ENCODE data around the gene SLAMF1.

The SLAMF1 gene

GRCh38 chr1:160622501-160623226, 24.2 kb downstream of the SLAMF1 start:
- no peak for DNase-seq

GRCh38 chr1:160621633-160622413, 25.0 kb downstream of the SLAMF1 start:
- DNase-seq = no peak

- DNase-seq = no peak
Measured at GRCh38 chr1:160620942-160621632, 25.8 kb downstream of the SLAMF1 start.

GRCh38 chr1:160619742-160620277, 27.0 kb downstream of the SLAMF1 start:
- DNase-seq = no peak

GRCh38 chr1:160618763-160619274, 28.0 kb downstream of the SLAMF1 start:
- DNase-seq = no peak

- DNase-seq = no peak
Measured at GRCh38 chr1:160618327-160618726, 28.5 kb downstream of the SLAMF1 start.

GRCh38 chr1:160615660-160616059, 31.2 kb downstream of the SLAMF1 start:
- DNase-seq = no peak

GRCh38 chr1:160614410-160614809, 32.4 kb downstream of the SLAMF1 start:
- no peak for DNase-seq

- no peak for DNase-seq
Measured at GRCh38 chr1:160612613-160613218, 34.1 kb downstream of the SLAMF1 start.

- DNase-seq = no peak
Measured at GRCh38 chr1:160610569-160611242, 36.1 kb downstream of the SLAMF1 start.

GRCh38 chr1:160608941-160609340, 37.9 kb downstream of the SLAMF1 start:
- no peak for DNase-seq

- no peak for DNase-seq
Measured at GRCh38 chr1:160608514-160608913, 38.3 kb downstream of the SLAMF1 start.

GRCh38 chr1:160608057-160608456, 38.8 kb downstream of the SLAMF1 start:
- DNase-seq = no peak

GRCh38 chr1:160607672-160608032, 39.2 kb downstream of the SLAMF1 start:
- DNase-seq = no peak

- DNase-seq = peak; percentile 42
Measured at GRCh38 chr1:160607011-160607671, 39.7 kb downstream of the SLAMF1 start.

- DNase-seq = no peak
Measured at GRCh38 chr1:160606611-160607010, 40.2 kb downstream of the SLAMF1 start.

GRCh38 chr1:160605792-160606479, 40.9 kb downstream of the SLAMF1 start:
- DNase-seq = no peak

GRCh38 chr1:160605205-160605604, 41.6 kb downstream of the SLAMF1 start:
- no peak for DNase-seq

GRCh38 chr1:160597705-160598104, 49.1 kb downstream of the SLAMF1 start:
- no peak for DNase-seq

GRCh38 chr1:160597051-160597450, 49.8 kb downstream of the SLAMF1 start:
- no peak for DNase-seq

GRCh38 chr1:160590488-160590887, 56.4 kb downstream of the SLAMF1 start:
- DNase-seq = no peak
